ENCODE results near the gene RPUSD1. TPM values are rescaled to one million over a fixed set of nuclear protein-coding genes. Genes with fewer than 3 reads are reported as not detected.

Gene RPUSD1
- total RNA-seq, 4 donors from 2014 or later = 31.0 to 42.1 (median 37.4) TPM

DNA sequence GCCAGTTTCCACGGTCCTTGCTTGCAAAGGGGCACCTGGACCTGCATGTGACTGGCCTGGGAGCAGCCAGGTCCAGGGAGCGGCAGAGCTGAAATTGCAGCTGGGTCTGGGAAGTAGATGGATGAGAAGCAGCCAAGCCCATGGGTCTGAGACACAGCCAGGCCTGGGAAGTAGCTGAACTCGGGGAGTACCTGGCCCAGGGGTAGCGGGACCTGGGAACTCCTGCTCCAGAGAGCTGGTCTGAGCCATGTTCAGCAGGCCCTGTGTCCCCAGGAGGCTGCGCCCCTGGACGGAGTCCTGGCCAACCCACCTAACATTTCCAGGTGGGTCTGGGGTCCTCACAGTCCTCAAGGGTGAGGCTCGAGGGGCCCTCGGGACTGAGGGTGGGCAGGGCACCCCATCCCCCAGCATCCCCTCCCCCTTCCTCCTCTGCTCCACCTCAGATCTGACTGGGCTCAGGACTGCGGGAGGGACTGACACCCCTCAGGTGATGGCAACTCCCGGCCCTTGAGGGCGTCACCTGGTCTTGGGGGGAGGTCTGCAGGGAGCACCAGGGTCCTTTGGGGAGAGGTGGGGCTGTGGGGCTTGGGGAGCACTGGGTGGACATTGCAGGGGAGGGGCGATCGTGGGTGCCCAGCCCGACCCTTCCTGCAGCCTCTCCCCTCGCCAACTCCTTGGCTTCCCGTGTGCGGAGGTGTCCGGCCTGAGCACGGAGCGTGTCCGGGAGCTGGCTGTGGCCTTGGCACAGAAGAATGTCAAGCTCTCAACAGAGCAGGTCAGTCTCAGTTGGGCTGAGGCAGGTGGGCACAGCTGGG lies 24.6 kb downstream of the RPUSD1 start:
- Histone ChIP-seq H3K4me1 (no peaks in the 10 kb centered on the region), H3K27me3 (no peaks in the 10 kb centered on the region), H3K27ac (no peak overlapping the region), H3K4me3 (no peak overlapping the region), H3K36me3 (no peaks in the 10 kb centered on the region), H3K9me3 (no peaks in the 10 kb centered on the region)
- TF ChIP-seq POLR2A (IDR thresholded peaks at IDR 0.05) = no peak
- no peak for DNase-seq

- no peaks in the 10 kb centered on the region for H3K9me3 ChIP-seq
- no peaks in the 10 kb centered on the region for H3K27me3 ChIP-seq
- H3K36me3 ChIP-seq = no peaks in the 10 kb centered on the region
- no peak for TF ChIP-seq POLR2A (IDR thresholded peaks at IDR 0.05)
- H3K4me3 ChIP-seq = no peak overlapping the region
- DNase-seq = no peak
- no peaks in the 10 kb centered on the region for H3K4me1 ChIP-seq
- no peak overlapping the region for H3K27ac ChIP-seq
Measured at GRCh38 chr16:762595-763268, 25.4 kb downstream of the RPUSD1 start.

DNA sequence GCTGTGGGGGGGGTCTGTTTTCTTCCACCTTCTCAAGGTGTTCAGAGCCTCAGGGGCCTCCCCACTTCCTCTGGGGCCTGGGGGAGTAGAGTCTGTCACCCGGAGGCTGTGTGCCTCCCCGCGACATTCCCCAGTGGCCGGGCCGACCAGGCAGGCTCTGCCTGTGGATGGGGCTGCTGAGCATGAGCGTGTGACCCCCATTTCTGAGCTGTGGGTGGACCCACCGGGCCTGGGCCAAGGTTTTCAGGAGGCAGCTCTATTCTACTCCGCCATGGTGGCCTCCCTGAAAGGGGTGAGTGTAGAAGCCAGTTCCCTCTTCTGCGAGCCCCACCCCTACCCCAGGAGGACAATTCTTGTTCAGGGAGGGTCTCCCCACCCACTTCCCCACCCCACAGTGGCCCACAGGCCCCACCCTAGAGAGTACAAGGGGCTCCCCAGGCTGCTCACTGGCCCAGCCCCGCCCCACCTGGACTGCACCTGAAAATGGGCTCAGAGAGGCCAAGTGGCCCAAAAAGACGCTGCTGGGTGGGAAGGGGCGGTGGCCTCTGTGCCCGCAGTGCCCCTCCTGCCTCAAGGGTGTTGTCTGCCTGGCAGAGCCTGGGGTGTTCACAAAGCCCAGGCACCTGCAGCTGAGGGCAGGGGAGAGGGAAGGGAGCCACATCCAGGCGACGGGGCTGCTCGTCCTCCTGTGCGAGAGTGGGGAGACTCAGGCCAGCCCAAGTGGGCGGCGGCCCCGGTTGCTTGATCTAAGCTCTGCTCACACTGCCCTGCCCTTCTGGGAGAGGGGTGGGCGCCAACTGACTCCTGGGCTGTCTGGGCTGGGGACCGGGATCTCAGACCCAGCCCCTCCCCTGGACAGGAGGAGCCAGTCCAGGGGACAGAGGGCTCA lies 26.3 kb downstream of the RPUSD1 start:
- Histone ChIP-seq H3K36me3 (no peaks in the 10 kb centered on the region), H3K27ac (no peak overlapping the region), H3K4me3 (no peak overlapping the region), H3K27me3 (no peaks in the 10 kb centered on the region), H3K4me1 (no peaks in the 10 kb centered on the region), H3K9me3 (no peaks in the 10 kb centered on the region)
- TF ChIP-seq CTCF (IDR thresholded peaks at IDR 0.05) (no peak), POLR2A (IDR thresholded peaks at IDR 0.05) (no peak)
- no peak for DNase-seq

GRCh38 chr16:760545-761343 lies 27.4 kb downstream of the RPUSD1 start, which contains the start of gene MSLN:
Gene MSLN (plus strand): TSS chr16:760734. CDS start chr16:762681, 1,947 bp downstream.
- no peak within 1 kb of the TSS for H3K27ac ChIP-seq
- H3K9me3 ChIP-seq = no peaks in the 10 kb centered on the region
- no peaks in the 10 kb centered on the region for H3K4me1 ChIP-seq
- no peaks in the 10 kb centered on the region for H3K27me3 ChIP-seq
- no peak for DNase-seq
- no peaks in the 10 kb centered on the region for H3K36me3 ChIP-seq
- H3K4me3 ChIP-seq = no peak within 1 kb of the TSS
- no peak for TF ChIP-seq CTCF (IDR thresholded peaks at IDR 0.05)
- TF ChIP-seq POLR2A (IDR thresholded peaks at IDR 0.05) = no peak

- TF ChIP-seq CTCF (IDR thresholded peaks at IDR 0.05) = no peak
- TF ChIP-seq POLR2A (IDR thresholded peaks at IDR 0.05) = no peak
- H3K27me3 ChIP-seq = no peaks in the 10 kb centered on the region
- H3K36me3 ChIP-seq = no peaks in the 10 kb centered on the region
- H3K4me3 ChIP-seq = no peak overlapping the region
- DNase-seq = no peak
- no peak overlapping the region for H3K27ac ChIP-seq
- H3K9me3 ChIP-seq = no peaks in the 10 kb centered on the region
- no peaks in the 10 kb centered on the region for H3K4me1 ChIP-seq
Measured at GRCh38 chr16:760065-760464, 28.1 kb downstream of the RPUSD1 start.

All from Peyer's patch (tissue), 4 donors.